SK-N-MC (cell line): ENCODE results near the gene ATP6V0B.

Experiments
- DNase-seq: peaks from one replicate; pipeline ENCODE4 v3.0.0-alpha.2; 2011; ENCODE audit warnings: low read depth, low spot score
- H3K27ac ChIP-seq: fragments of 200-600 bp; sonication (generic); 2 replicates; pipeline ENCODE4 v1.5.1; 2016; ENCODE audit warnings: mixed run types
- H3K36me3 ChIP-seq: fragments of 200-600 bp; sonication (generic); 2 replicates; pipeline ENCODE4 v1.6.1; 2017; ENCODE audit warnings: antibody characterized with exemption, low read length, mixed read lengths; ENCODE audit not compliant: insufficient read depth
- H3K4me3 ChIP-seq: fragments of 200-600 bp; sonication (generic); 2 replicates; pipeline ENCODE4 v1.5.1; 2016
- H3K9ac ChIP-seq: fragments of 200-600 bp; sonication (generic); 2 replicates; pipeline ENCODE4 v1.8.0; 2017; ENCODE audit warnings: mixed run types, mixed read lengths; ENCODE audit not compliant: insufficient read length
- H3K9me3 ChIP-seq: fragments of 200-600 bp; sonication (generic); 2 replicates; pipeline ENCODE4 v1.6.1; 2017; ENCODE audit warnings: low read depth, mild to moderate bottlenecking, antibody characterized with exemption, low read length, moderate library complexity, mixed read lengths
- EZH2 ChIP-seq: fragments of 200-600 bp; sonication (generic); IDR thresholded peaks from one replicate; pipeline ENCODE4 v1.6.1; 2017; ENCODE audit warnings: antibody characterized with exemption
- FOXP2 ChIP-seq: optimal IDR thresholded peaks from 2 replicates; pipeline ENCODE3; 2011; ENCODE audit warnings: mild to moderate bottlenecking, moderate library complexity; ENCODE audit not compliant: insufficient read depth; ENCODE audit errors: extremely low read length, control extremely low read depth
- POLR2AphosphoS5 ChIP-seq: IDR thresholded peaks from 2 replicates; pipeline ENCODE4 v1.6.1; 2012; ENCODE audit warnings: mild to moderate bottlenecking, low read depth, low read length, borderline replicate concordance

ATP6V0B gene

GRCh38 chr1:44010935-44011471 is 36.2 kb downstream of the ATP6V0B start:
- TF ChIP-seq POLR2AphosphoS5 = no peak
- TF ChIP-seq EZH2 = no peak
- TF ChIP-seq FOXP2 = no peak
- peaks cover 19% of the 10 kb centered on the region; the same call in 1 of the 2 replicates for H3K36me3 ChIP-seq
- no peak for DNase-seq
- H3K9ac ChIP-seq = no peak overlapping the region
- no peaks in the 10 kb centered on the region for H3K9me3 ChIP-seq
- no peak overlapping the region for H3K27ac ChIP-seq
- no peak overlapping the region for H3K4me3 ChIP-seq

- TF ChIP-seq FOXP2 = no peak
- no peak for TF ChIP-seq EZH2
- no peak for TF ChIP-seq POLR2AphosphoS5
- Histone ChIP-seq H3K27ac (no peak overlapping the region), H3K9me3 (no peaks in the 10 kb centered on the region), H3K36me3 (peaks cover 15% of the 10 kb centered on the region; the same call in 1 of the 2 replicates), H3K4me3 (no peak overlapping the region), H3K9ac (no peak overlapping the region)
- no peak for DNase-seq
Observed at GRCh38 chr1:44012404-44012803, 37.6 kb downstream of the ATP6V0B start.

- H3K9me3 ChIP-seq = no peaks in the 10 kb centered on the region
- no peak for DNase-seq
- H3K9ac ChIP-seq = no peak overlapping the region
- no peak overlapping the region for H3K4me3 ChIP-seq
- TF ChIP-seq POLR2AphosphoS5 (no peak), FOXP2 (no peak), EZH2 (no peak)
- peaks cover 21% of the 10 kb centered on the region; the same call in 1 of the 2 replicates for H3K36me3 ChIP-seq
- no peak overlapping the region for H3K27ac ChIP-seq
Observed at GRCh38 chr1:44012941-44013609, 38.3 kb downstream of the ATP6V0B start.

- H3K9ac ChIP-seq = no peak overlapping the region
- no peak for TF ChIP-seq POLR2AphosphoS5
- no peak for DNase-seq
- H3K4me3 ChIP-seq = no peak overlapping the region
- H3K36me3 ChIP-seq = peaks cover 18% of the 10 kb centered on the region; the same call in 1 of the 2 replicates
- H3K9me3 ChIP-seq = no peaks in the 10 kb centered on the region
- no peak overlapping the region for H3K27ac ChIP-seq
Observed at GRCh38 chr1:44013949-44014348, 39.2 kb downstream of the ATP6V0B start.

GRCh38 chr1:44014365-44015104 is 39.8 kb downstream of the ATP6V0B start:
- Histone ChIP-seq H3K9me3 (no peaks in the 10 kb centered on the region), H3K27ac (no peak overlapping the region), H3K4me3 (no peak overlapping the region), H3K36me3 (peaks cover 24% of the 10 kb centered on the region; the same call in 1 of the 2 replicates), H3K9ac (no peak overlapping the region)
- TF ChIP-seq EZH2 = no peak
- no peak for TF ChIP-seq FOXP2
- TF ChIP-seq POLR2AphosphoS5 = no peak
- DNase-seq = no peak

- Histone ChIP-seq H3K4me3 (no peak overlapping the region), H3K27ac (no peak overlapping the region), H3K36me3 (peaks cover 24% of the 10 kb centered on the region; the same call in 1 of the 2 replicates), H3K9me3 (no peaks in the 10 kb centered on the region), H3K9ac (no peak overlapping the region)
- DNase-seq = no peak
- TF ChIP-seq FOXP2 (no peak), POLR2AphosphoS5 (no peak), EZH2 (no peak)
Observed at GRCh38 chr1:44015206-44015605, 40.4 kb downstream of the ATP6V0B start.

- Histone ChIP-seq H3K9me3 (no peaks in the 10 kb centered on the region), H3K27ac (no peak overlapping the region), H3K4me3 (no peak overlapping the region), H3K9ac (no peak overlapping the region), H3K36me3 (peaks cover 27% of the 10 kb centered on the region; the same call in 1 of the 2 replicates)
- no peak for DNase-seq
- no peak for TF ChIP-seq POLR2AphosphoS5
- no peak for TF ChIP-seq FOXP2
- TF ChIP-seq EZH2 = no peak
Observed at GRCh38 chr1:44016041-44016889, 41.5 kb downstream of the ATP6V0B start.

GRCh38 chr1:44016890-44017400 is 42.2 kb downstream of the ATP6V0B start:
- Histone ChIP-seq H3K4me3 (no peak overlapping the region), H3K27ac (no peak overlapping the region), H3K9me3 (no peaks in the 10 kb centered on the region), H3K36me3 (peaks cover 34% of the 10 kb centered on the region; the same call in 1 of the 2 replicates), H3K9ac (no peak overlapping the region)
- no peak for DNase-seq
- no peak for TF ChIP-seq EZH2
- no peak for TF ChIP-seq POLR2AphosphoS5
- TF ChIP-seq FOXP2 = no peak
